GM23248 (cell line): ENCODE measurements around the gene DLX3.

ENCODE experiments used
- EZH2 ChIP-seq: fragments of 200-600 bp; sonication (generic); IDR thresholded peaks from 2 replicates; pipeline ENCODE4 v1.6.1; 2018; ENCODE audit warnings: antibody characterized with exemption, mild to moderate bottlenecking; ENCODE audit not compliant: insufficient read depth, poor library complexity, severe bottlenecking
- EZH2phosphoT487 ChIP-seq: fragments of 200-600 bp; sonication (generic); IDR thresholded peaks from 2 replicates; pipeline ENCODE4 v1.6.1; 2018; ENCODE audit warnings: antibody characterized with exemption, moderate library complexity, mild to moderate bottlenecking, low read depth; ENCODE audit not compliant: insufficient read depth

- no peak for TF ChIP-seq EZH2
- TF ChIP-seq EZH2phosphoT487: no peak
Observed at GRCh38 chr17:49963309-49963625, 31.8 kb downstream of the DLX3 start.
